GM18909 (cell line): Measurements from ENCODE around the gene DSC3.
A peak's percentile ranks its signal among the peaks of the same experiment; 100 is the strongest.
"Not testable (repeated sequence)": the region's sequence is repeated elsewhere in the genome, so short reads cannot be mapped to it uniquely, and the experiment has no call there.

ENCODE experiments used
- ATAC-seq: cut with Tn5 transposase; IDR thresholded peaks from one replicate; pipeline ENCODE4 v1.9.1; 2021; ENCODE audit warnings: mild to moderate bottlenecking; ENCODE audit not compliant: unreplicated experiment, poor library complexity

DSC3 gene

DNA sequence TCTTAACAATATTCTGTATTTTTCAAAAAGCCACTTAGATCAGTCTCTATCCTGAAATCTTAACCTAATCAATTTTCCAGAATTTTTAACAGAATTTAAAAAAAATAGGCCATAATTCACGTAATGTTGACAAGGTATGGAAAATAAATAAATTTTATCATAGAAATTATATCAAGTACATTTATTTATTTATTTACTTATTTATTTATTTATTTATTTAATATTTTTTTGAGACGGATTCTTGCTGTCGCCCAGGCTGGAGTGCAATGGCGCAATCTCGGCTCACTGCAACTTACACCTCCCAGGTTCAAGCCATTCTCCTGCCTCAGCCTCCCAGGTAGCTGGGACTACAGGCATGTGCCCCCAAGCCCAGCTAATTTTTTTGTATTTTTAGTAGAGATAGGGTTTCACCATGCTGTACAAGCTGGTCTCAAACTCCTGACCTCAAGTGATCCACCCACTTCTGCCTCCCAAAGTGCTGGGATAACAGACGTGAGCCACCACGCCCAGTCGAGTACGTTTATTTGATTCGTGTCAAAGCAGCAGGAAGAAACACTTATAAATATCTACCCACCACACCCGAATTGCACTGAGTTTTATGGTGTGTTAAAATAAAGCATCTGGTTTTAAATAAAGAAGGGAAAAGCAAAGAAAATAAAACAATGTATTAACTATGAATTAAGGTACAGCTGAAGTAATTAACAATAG lies 60.1 kb downstream of the DSC3 start:
- no peak for ATAC-seq

DNA sequence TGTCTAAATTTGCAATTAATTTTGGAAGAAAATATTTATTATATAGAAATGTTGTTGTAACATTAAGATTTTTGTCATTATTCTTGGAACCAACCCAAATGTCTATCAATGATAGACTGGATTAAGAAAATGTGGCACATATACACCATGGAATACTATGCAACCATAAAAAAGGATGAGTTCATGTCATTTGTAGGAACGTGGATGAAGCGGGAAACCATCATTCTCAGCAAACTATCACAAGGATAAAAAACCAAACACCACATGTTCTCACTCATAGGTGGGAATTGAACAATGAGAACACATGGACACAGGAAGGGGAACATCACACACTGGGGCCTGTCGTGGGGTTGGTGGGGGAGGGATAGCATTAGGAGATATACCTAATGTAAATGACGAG lies 64.5 kb downstream of the DSC3 start:
- ATAC-seq, result not testable (repeated sequence)

DNA sequence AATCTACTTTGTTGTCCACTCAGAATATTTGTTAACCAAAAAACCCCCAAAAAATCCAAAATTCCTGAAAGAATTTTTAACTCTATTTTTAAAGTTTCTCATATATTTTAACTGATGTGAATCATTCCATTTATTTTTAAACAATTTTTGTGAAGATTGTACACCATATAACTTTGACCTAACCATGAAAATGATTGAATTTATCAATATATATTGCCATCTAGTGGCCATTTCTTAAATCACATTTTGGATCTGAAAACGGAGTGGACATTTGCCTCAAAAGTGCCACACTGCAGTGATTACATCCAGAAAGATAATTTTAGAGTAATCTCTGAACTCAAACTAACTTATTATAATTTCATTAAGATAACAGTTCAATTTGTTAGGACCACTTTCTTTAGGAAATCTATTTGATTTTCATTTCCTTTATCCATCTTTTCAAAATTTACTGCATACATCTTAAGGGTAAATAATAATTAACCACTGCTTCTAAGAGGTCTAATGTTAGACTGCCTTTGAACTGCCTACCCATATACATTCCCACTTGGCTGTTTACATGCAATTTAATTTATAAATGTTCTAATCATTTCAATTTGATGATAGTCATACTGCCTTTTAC lies 71.1 kb downstream of the DSC3 start:
- ATAC-seq, result peak; percentile 77

DNA sequence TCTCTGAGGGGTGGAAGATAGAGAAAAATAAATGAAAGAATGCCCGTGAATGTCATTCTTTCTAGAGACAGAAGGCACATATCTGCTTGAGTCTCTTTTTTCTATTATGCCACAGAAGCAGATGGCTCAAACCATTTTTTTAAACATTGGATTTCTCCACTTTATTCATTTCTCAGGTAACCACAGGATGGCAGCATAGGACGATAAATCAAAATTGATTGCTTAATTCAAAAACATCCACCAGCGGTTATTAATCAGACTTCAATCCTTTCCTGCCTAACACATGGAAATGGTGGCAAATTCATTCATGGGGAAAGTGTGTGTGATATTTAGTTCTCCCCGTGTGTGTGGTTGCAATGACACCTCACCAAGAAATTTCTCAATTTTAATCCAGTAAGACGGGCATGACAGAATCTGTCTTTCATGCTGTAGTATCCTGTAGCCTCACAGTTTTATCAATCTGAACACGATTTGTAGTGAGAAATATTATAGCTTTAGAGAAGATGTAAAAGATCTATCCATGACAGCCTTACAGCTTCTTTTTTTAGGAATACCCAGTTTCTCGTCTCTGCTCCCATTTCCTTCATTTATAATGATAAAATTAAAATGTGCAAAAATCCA lies 72.2 kb downstream of the DSC3 start:
- no peak for ATAC-seq

DNA sequence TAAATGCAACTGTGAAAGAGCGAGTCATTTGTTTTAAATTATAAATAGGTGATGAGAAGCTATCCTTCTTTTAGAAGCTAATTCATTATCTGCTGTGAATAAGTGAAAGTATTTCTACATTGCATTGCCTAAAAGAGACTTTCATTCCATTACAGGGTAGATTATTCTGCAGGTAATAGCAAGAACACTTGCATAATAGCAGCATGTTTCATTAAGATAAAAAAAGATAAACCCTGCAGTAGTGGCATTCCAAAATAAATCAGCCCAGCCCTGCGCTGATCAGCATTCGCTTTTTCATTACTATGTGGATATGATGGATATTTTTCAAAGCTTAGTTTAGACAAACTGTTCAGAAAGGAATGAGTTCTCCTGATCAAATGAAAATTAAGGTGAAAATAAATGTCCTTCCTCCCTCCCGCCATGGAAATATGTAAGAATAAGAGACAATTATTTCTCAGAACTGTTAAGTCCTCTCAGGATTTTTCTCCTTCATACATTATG lies 72.8 kb downstream of the DSC3 start:
- no peak for ATAC-seq

DNA sequence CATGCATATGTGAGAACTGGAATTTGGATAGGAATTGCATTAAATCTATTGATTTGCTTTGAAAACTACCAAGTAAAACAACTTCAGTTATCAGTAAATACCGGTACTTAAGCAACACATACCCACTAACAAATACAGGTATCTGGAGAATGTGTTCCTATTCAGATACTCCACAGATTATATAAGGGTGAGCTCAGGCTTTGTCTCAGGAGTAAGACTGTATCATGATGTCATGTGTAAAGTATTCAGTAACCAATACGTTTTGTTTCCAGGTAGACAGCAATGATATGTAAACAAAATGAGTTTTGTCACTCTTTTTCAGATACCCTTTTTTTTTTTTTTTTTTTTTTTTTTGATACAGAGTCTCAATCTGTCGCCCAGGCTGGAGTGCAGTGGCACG lies 74.8 kb downstream of the DSC3 start:
- no peak for ATAC-seq

DNA sequence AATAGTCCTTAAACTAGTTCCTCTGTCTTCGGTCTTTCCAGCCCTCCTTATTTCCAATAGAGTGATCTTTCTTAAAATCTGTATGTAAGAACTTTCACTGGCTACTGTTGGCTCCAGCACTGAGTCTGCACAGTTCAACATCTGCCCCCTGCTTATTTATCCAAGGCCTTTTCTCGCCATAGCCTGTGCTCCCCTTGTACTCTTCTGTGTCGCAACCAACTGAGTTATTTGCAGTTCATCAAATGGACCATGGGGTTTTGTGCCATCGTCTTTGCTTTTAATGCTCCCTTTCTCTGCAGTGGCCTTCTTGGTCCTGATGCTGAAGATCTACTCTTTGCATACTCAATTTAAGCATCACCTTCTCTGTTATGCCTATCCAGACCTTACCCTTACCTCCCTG lies 77.3 kb downstream of the DSC3 start:
- ATAC-seq, result no peak

DNA sequence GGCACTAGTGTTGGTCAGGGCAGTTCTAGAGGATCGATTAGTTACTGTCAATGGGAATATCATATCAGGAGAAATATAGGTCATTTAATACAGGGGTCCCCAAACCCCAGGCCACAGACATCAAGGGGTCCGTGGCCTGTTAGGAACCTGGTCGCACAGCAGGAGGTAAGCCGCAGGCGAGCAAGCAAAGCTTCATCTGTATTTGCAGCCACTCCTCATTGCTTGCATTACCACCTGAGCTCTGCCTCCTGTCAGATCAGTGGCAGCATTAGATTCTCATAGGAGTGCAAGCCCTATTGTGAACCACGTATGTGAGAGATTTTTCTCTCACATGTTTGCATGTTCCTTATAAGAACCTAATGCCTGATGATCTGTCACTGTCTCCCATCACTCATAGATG lies 81.9 kb downstream of the DSC3 start:
- ATAC-seq, result no peak

DNA sequence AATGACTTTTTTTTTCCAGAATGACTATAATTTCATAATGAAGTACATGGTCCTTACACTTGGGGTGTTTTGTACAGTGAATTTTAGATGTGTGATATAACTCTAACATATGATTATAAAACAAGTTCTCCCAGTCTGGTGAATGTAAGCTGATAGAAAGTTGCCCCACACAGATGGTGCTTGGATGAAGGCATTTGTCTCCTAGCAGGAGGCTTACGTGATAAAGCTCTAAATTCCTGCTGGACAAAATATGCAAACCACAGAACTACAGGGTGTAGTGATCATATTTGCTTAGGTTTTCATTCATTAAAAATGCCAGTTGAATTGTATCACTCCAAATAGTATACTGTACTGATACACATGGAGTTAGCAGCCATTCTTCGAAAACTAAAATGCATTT lies 85.5 kb downstream of the DSC3 start:
- no peak for ATAC-seq

DNA sequence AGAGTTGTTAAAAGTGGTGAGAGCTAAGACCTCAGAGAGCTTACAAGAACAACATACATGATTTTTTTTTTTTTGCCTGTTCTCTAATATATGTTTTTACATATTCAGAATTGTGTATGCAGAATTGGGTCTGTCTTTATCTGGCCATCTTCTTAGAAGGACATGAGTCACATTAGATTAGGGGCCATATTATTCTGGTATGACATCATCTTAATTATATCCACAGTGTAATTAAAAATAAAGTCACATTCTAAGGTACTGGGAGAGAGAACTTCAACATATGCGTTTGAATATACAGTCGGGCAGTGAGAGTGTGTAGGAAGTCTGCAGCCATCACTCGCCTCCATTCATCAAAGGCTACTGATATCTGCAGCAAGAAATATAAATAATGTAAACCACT lies 88.3 kb downstream of the DSC3 start:
- ATAC-seq, result no peak

DNA sequence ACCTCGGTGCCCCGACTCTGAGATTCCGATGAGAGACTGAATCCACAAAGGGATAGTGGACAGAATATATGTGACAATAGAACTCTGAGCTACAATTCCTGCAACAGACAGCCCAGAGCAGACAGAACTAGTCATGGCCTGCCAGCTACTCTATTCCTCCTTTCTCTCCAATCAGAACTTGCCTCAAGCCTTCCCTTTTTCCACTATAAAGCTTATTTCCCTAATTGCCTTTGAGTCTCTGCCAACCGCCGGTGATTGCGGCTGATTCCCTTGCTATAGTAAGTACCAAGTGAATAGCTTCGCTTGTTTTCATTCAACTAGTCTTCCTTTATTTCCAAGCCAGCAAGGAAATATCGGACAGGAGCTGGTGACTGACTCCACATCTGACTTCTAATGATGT lies 96.8 kb downstream of the DSC3 start:
- no peak for ATAC-seq

DNA sequence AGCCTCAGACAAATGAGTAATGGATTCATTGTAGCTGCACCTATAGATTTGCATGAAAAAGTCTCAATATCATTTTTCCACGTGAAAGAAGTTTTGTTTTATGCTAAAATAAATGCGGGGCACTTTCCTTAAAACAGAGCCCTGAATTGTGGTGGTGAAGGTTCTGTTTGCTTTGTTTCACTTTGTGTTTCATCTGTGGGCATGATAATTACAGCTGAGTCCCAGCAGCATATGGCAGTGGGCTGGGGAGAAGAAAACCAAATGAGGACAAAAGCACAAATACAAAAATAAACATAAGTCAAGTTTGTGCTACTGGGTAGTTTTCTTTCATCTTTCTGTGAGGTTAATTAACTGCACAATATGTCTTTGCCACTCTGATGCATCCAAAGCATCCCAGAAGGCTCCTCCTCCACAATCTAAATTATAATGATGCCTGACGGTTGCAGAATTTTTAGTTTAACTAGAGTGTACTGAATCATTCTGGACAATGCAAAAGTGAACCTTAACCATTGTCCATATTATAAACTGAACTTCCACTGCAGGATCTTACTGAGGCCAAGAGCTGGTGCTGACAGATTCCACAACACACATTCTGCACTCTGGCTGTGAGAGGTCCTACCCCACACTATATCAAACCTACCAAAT lies 97.6 kb downstream of the DSC3 start:
- no peak for ATAC-seq

DNA sequence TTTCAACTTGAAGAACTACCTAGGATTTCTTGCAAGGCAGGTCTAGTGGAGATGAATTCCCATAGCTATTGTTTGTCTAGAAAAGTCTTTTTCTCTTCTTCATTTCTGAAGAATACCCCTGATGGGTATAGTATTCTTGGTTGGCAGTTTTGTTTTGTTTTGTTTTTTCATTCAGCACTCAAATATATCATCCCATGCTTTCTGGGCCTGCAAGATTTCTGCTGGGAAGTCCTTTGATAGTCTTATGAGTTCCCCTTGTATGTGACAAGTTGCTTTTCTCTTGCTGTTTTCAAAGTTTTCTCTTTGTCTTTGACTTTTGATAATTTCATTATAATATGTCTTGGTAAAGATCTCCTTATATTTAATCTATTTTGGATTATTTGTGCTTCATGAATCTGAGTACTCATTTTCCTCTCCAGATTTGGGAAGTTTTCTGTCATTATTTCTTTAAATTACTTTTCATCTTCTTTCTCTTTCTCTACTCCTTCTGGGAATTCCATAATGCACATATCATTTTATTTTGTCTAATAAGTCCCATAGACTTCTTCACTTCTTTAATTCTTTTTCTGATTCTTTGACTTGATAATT lies 101.5 kb downstream of the DSC3 start:
- ATAC-seq, result no peak
